NB4 (cell line): ENCODE results near the gene PRR23E.

ENCODE experiments used
- POLR2A ChIP-seq: IDR thresholded peaks from 2 replicates; pipeline ENCODE4 v1.6.1; 2011; ENCODE audit warnings: mild to moderate bottlenecking; ENCODE audit not compliant: insufficient read length; ENCODE audit errors: extremely low read depth
- TF ChIP-seq, protein P1 (sequence below): IDR thresholded peaks from one replicate; pipeline ENCODE4 v1.5.1; 2012; ENCODE audit warnings: low read depth, low read length
- TF ChIP-seq, protein P2 (sequence below): IDR thresholded peaks from 2 replicates; pipeline ENCODE4 v1.6.1; 2011; ENCODE audit warnings: low read depth, low read length

DNA sequence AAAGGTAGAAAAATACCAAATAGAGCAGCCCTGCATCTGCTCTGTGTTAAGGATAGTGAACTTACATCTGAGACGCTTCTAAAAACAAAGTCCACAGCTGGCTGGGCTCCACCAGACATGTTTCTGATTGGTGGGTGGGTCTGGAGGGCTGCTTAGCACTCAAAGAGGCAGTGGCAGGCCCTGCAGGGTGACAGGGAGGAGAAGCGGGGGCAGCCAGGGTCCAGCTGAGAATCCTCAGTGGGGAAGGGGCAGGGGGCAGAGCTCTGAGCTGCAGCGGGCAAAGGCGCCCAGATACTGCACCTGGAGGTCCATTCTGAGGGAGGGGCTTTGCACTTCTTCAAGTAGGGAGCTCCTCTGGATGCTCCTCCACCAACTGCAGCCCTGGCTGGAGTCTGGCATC is 28.1 kb downstream of the PRR23E start:
- TF ChIP-seq, protein P1, sequence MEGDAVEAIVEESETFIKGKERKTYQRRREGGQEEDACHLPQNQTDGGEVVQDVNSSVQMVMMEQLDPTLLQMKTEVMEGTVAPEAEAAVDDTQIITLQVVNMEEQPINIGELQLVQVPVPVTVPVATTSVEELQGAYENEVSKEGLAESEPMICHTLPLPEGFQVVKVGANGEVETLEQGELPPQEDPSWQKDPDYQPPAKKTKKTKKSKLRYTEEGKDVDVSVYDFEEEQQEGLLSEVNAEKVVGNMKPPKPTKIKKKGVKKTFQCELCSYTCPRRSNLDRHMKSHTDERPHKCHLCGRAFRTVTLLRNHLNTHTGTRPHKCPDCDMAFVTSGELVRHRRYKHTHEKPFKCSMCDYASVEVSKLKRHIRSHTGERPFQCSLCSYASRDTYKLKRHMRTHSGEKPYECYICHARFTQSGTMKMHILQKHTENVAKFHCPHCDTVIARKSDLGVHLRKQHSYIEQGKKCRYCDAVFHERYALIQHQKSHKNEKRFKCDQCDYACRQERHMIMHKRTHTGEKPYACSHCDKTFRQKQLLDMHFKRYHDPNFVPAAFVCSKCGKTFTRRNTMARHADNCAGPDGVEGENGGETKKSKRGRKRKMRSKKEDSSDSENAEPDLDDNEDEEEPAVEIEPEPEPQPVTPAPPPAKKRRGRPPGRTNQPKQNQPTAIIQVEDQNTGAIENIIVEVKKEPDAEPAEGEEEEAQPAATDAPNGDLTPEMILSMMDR, result no peak
- no peak for TF ChIP-seq POLR2A
- TF ChIP-seq, protein P2, sequence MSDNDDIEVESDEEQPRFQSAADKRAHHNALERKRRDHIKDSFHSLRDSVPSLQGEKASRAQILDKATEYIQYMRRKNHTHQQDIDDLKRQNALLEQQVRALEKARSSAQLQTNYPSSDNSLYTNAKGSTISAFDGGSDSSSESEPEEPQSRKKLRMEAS, result no peak
